ENCODE data around the gene CAMTA1. TPM values are rescaled to one million over a fixed set of nuclear protein-coding genes. Genes with fewer than 3 reads are reported as not detected.
"Not testable (repeated sequence)": the region's sequence is repeated elsewhere in the genome, so short reads cannot be mapped to it uniquely, and the experiment has no call there.

Gene CAMTA1
- total RNA-seq, 1 experiment from 2014 or later, result 82.2 TPM

- Histone ChIP-seq H3K36me3 (ENCODE audit: control insufficient read depth, insufficient read depth, low read length) (no peaks in the 10 kb centered on the region), H3K27ac (ENCODE audit: low read length) (no peak overlapping the region), H3K4me1 (ENCODE audit: control insufficient read depth, insufficient read depth, low read length) (0 out of 2 replicates have a peak, but pooled peaks cover 2% of the 10 kb centered on the region), H3K9me3 (ENCODE audit: control insufficient read depth, insufficient read depth, low read depth, low read length) (no peaks in the 10 kb centered on the region), H3K4me3 (ENCODE audit: low read depth in 2 of 2, low read length in 2 of 2) (no peak overlapping the region), H3K27me3 (ENCODE audit: control insufficient read depth, insufficient read depth, low read length) (no peaks in the 10 kb centered on the region)
- POLR2A ChIA-PET, result interaction anchor here (0.7 kb wide), 1 partner anchor 12 kb away, joined by 4 read pairs; no protein-coding TSS in a partner anchor
- TF ChIP-seq POLR2AphosphoS5 (IDR thresholded peaks at IDR 0.05; ENCODE audit: low read depth, low read length) (no peak), TCF7L2 (IDR thresholded peaks at IDR 0.05; ENCODE audit: low read depth, low read length) (no peak), CTCF (IDR thresholded peaks at IDR 0.05) (no peak), SIN3A (IDR thresholded peaks at IDR 0.05; ENCODE audit: borderline replicate concordance, insufficient read depth, low read depth, low read length) (no peak), REST (IDR thresholded peaks at IDR 0.05; ENCODE audit: insufficient read depth in 1 of 2, low read depth in 2 of 2, low read length in 1 of 2) (no peak)
- in situ Hi-C loops (cut with HindIII; ENCODE audit: low pct_unique_long_range_greater_than_20kb, low sequenced_read_pairs), result no loop called here
- DNase-seq (ENCODE audit: low read depth, low spot score) (no peak), ATAC-seq (no peak)
- BruUV-seq (replicated peaks), result no TSS peak
- intact Hi-C loops (cut with micrococcal nuclease; ENCODE audit: unreplicated experiment), result no loop called here
- CTCF ChIA-PET, result no interaction called here
Observed at GRCh38 chr1:6827079-6827478, 41.8 kb downstream of the CAMTA1 start.

- H3K9me3 ChIP-seq (ENCODE audit: control insufficient read depth, insufficient read depth, low read depth, low read length), result no peaks in the 10 kb centered on the region
- in situ Hi-C loops (cut with HindIII; ENCODE audit: low pct_unique_long_range_greater_than_20kb, low sequenced_read_pairs), result no loop called here
- ChIA-PET CTCF (no interaction called here), POLR2A (no interaction called here)
- H3K4me3 ChIP-seq (ENCODE audit: low read depth in 2 of 2, low read length in 2 of 2), result no peak overlapping the region
- intact Hi-C loops (cut with micrococcal nuclease; ENCODE audit: unreplicated experiment), result no loop called here
- H3K36me3 ChIP-seq (ENCODE audit: control insufficient read depth, insufficient read depth, low read length), result no peaks in the 10 kb centered on the region
- no peak overlapping the region for H3K27ac ChIP-seq (ENCODE audit: low read length)
- no TSS peak for BruUV-seq (replicated peaks)
- ATAC-seq (no peak), DNase-seq (ENCODE audit: low read depth, low spot score) (no peak)
- H3K27me3 ChIP-seq (ENCODE audit: control insufficient read depth, insufficient read depth, low read length), result no peaks in the 10 kb centered on the region
- H3K4me1 ChIP-seq (ENCODE audit: control insufficient read depth, insufficient read depth, low read length), result no peaks in the 10 kb centered on the region
- TF ChIP-seq TCF7L2 (IDR thresholded peaks at IDR 0.05; ENCODE audit: low read depth, low read length), result no peak
Observed at GRCh38 chr1:6827630-6828165, 42.4 kb downstream of the CAMTA1 start.

GRCh38 chr1:6831366-6831765 is 46.1 kb downstream of the CAMTA1 start:
- intact Hi-C loops (cut with micrococcal nuclease; ENCODE audit: unreplicated experiment), result no loop called here
- Histone ChIP-seq H3K27ac (ENCODE audit: low read length) (no peak overlapping the region), H3K4me3 (ENCODE audit: low read depth in 2 of 2, low read length in 2 of 2) (no peak overlapping the region), H3K36me3 (ENCODE audit: control insufficient read depth, insufficient read depth, low read length) (no peaks in the 10 kb centered on the region), H3K4me1 (ENCODE audit: control insufficient read depth, insufficient read depth, low read length) (no peaks in the 10 kb centered on the region), H3K9me3 (ENCODE audit: control insufficient read depth, insufficient read depth, low read depth, low read length) (no peaks in the 10 kb centered on the region), H3K27me3 (ENCODE audit: control insufficient read depth, insufficient read depth, low read length) (no peaks in the 10 kb centered on the region)
- CTCF ChIA-PET, result interaction anchor here (0.6 kb wide), 1 partner anchor 13 kb away, joined by 3 read pairs; no protein-coding TSS in a partner anchor
- POLR2A ChIA-PET, result no interaction called here
- DNase-seq (ENCODE audit: low read depth, low spot score) (no peak), ATAC-seq (no peak)
- BruUV-seq (replicated peaks), result no TSS peak
- in situ Hi-C loops (cut with HindIII; ENCODE audit: low pct_unique_long_range_greater_than_20kb, low sequenced_read_pairs), result no loop called here
- no peak for TF ChIP-seq TCF7L2 (IDR thresholded peaks at IDR 0.05; ENCODE audit: low read depth, low read length)
- no peak for TF ChIP-seq POLR2AphosphoS5 (IDR thresholded peaks at IDR 0.05; ENCODE audit: low read depth, low read length)
- no peak for TF ChIP-seq CTCF (IDR thresholded peaks at IDR 0.05)

- H3K27ac ChIP-seq (ENCODE audit: low read length); H3K4me3 ChIP-seq (ENCODE audit: low read depth in 2 of 2, low read length in 2 of 2); ATAC-seq; H3K27me3 ChIP-seq (ENCODE audit: control insufficient read depth, insufficient read depth, low read length); H3K36me3 ChIP-seq (ENCODE audit: control insufficient read depth, insufficient read depth, low read length); DNase-seq (ENCODE audit: low read depth, low spot score); intact Hi-C loops (cut with micrococcal nuclease; ENCODE audit: unreplicated experiment); POLR2A ChIA-PET; H3K9me3 ChIP-seq (ENCODE audit: control insufficient read depth, insufficient read depth, low read depth, low read length); in situ Hi-C loops (cut with HindIII; ENCODE audit: low pct_unique_long_range_greater_than_20kb, low sequenced_read_pairs); CTCF ChIA-PET; BruUV-seq (replicated peaks); H3K4me1 ChIP-seq (ENCODE audit: control insufficient read depth, insufficient read depth, low read length): not testable (repeated sequence)
Observed at GRCh38 chr1:6832006-6832405, 46.8 kb downstream of the CAMTA1 start.
